GM18507 (cell line): ENCODE measurements around the gene DPH2.

ENCODE experiments used
- DNase-seq: peaks from one replicate; pipeline ENCODE4 v3.0.0; 2011; ENCODE audit warnings: low read depth; ENCODE audit not compliant: insufficient read length; ENCODE audit errors: extremely low spot score
- FAIRE-seq: peaks from 2 replicates; lab custom pipeline; 2011; peaks lifted over from hg19 to GRCh38; lab: Jason Lieb, UNC

The DPH2 gene

DNA sequence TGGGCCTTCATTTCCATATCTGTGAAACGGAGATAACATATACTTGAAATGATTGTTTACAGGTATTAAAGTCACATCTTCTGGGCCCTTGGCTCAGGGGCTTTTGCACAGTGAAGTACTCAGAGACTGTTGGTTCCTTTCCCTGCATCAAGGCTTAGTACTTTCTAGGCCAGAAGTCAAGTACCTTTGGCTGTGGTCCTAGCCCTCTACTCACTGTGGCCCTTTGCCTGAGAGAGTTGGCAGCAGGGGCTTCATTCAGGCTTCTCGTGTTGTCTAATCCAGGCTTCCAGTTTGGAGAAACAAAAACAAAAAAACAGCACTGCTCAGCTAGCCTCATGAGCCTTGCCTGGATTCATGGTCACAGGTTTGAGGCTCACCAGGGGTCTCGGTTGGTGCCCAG is 8.1 kb upstream of the DPH2 start:
- FAIRE-seq (no peak), DNase-seq (no peak)

DNA sequence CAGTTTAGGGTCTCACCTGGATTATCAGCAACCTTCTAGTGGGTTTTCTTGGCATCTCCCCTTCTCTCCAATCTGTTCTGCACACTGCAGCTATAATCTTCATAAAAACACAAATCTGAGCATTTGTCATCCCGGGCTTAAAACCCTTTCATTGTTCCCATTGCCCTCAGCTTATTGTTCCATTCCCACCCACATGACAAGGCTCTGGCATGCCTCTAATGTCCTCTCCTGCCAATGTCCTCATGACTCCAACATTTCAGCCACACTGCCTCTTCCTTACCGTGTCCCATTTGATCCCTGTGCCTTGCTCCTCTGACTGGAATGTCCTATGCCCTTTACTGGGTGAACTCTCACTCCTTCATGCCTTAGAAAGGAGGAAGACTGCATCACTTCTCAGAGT is 7.5 kb upstream of the DPH2 start:
- DNase-seq (no peak), FAIRE-seq (no peak)

DNA sequence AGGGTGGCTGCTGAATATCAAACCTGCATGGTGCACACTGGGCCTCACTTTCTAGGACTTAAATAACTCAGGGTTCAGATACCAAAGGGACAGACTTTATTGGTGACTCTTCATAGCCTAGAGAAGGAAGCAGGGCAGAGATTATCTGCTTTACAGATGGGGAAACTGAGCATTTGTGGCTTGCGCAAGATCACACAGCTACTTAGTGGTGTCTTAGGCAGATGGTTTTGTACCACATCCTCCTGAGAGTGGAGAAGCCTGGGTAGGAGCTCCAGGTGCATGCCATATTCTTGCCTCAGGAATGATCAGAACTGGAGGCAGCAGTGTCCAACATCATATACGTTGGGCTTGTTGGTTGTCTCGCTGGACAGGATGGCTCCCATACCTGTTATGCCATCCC is 6.8 kb upstream of the DPH2 start:
- FAIRE-seq (no peak), DNase-seq (no peak)

DNA sequence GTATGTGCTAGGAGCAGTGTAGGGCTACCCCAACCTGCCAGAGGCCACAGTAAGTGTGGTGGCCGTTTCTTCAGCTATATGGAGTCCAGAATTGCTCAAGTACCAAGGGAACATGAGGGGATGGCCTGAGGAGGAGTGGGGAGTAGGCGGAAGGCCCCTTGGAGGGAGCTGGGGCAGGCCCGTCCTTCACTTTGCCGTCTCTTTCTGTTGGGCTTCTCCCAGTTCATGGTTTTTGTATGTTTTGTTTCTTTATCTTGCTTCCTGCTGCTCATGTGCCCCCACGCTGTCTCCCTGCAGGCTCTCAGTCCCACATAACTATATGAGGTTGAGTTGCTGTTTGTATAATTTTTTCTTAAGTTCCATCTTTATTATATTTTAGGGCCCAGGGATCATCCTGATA is 5.9 kb upstream of the DPH2 start:
- no peak for DNase-seq
- no peak for FAIRE-seq

DNA sequence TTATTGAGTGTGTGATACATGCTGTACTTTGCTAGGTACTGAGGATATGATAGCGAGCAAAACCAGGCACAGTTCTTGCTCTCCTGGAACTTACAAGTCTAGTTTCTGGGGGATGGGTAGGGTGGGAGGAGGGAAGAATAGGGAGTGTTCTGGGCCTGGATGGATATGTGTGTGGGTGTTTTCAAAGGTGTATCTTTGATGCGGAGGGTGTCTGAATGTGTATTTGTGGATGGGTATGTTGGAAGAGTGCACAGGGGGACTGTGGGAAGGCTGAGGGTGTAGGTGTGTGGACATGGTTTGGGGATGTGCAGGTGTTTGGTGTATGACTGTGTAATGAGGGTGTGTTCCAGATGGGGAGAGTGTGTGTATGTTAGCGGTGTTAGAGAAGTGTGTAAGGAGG is 4.5 kb upstream of the DPH2 start:
- no peak for FAIRE-seq
- DNase-seq = no peak

DNA sequence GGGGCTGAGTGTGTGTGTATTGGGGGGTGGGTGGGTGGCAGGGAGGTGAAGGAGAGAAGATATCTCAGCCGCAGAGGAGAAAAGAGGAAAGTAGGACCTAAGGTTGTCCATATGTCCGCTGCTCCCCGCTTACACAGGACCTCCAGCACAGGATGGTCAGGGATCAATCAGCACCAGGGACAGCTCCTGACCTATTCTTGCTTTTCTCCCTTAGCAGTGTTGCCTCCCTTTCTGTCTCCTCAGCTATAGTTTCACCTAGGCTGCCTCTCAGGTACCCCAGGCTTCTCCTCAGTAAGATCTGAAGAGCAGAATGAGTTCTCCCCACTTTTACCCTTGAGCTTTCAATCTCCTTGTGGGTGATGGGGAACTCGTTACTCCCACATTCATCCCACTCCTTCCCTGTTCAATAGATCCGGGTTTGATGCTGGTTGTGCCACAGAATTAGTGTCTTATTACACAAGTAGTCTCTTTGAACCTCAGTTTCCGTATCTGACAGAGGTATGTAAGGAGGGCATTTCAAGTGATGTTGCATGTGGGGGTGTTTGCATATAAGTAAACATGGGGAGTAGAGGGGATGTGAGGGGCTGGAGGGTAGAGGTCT is 1.4 kb upstream of the DPH2 start:
- FAIRE-seq (no peak), DNase-seq (no peak)

DNA sequence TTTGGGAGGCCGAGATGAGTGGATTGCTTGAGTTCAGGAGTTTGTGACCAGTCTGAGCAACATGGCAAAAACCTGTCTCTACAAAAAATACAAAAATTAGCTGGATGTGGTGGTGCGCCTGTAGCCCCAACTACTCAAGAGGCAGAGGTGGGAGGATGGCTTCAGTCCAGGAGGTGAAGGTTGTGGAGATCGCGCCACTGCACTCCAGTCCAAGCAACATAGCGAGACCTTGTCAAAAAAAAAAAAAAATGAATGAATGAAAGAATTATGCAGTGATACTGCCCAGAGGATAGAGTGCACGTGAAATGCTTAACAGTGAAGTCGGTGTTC is 429 bp upstream of the DPH2 start:
- DNase-seq (no peak), FAIRE-seq (no peak)

DNA sequence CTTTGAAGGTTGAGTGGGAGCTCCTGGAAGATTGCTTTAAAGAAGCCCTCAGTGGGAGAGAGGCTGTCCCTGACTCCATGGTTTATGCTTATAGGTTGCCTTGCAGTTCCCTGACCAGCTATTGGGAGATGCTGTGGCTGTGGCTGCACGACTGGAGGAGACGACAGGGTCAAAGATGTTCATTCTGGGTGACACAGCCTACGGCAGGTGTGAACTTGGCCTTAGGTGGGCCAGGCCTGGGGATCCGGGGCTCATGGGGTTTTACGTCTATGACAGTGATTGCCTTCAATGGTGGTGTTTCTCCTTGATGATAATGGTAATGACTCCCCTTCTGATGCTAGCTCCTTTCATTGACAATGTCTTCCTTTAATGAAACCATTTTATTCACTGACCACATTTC is 692 bp downstream of the DPH2 start:
- DNase-seq (no peak), FAIRE-seq (no peak)

DNA sequence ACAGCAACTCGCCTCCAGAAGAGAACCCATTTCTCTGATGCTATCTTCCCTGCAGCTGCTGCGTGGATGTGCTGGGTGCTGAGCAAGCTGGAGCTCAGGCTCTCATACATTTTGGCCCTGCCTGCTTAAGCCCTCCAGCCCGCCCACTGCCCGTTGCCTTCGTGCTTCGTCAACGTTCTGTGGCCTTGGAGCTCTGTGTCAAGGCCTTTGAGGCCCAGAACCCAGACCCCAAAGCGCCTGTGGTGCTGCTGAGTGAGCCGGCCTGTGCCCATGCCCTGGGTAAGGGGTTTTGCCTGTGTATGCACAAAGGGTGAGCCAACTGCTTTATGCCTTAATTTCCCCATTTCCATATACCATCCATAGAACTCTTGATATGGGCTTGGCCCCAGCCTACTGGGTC is 1.1 kb downstream of the DPH2 start:
- DNase-seq = no peak
- FAIRE-seq = no peak

DNA sequence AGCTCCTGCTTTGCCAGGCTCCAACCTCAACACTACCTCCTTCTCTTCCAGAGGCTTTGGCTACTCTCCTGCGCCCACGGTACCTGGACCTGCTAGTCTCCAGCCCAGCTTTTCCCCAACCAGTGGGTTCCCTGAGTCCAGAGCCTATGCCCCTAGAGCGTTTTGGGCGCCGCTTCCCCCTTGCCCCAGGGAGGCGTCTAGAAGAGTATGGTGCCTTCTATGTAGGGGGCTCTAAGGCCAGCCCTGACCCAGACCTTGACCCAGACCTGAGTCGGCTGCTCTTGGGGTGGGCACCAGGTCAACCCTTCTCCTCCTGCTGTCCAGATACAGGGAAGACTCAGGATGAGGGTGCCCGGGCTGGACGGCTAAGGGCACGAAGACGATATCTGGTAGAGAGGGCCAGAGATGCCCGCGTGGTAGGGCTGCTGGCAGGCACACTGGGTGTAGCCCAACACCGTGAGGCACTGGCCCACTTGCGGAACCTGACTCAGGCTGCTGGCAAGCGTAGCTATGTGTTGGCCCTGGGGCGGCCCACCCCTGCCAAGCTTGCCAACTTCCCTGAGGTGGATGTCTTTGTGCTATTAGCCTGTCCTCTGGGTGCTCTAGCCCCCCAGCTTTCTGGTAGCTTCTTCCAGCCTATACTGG is 1.6 kb downstream of the DPH2 start:
- DNase-seq (no peak), FAIRE-seq (no peak)

DNA sequence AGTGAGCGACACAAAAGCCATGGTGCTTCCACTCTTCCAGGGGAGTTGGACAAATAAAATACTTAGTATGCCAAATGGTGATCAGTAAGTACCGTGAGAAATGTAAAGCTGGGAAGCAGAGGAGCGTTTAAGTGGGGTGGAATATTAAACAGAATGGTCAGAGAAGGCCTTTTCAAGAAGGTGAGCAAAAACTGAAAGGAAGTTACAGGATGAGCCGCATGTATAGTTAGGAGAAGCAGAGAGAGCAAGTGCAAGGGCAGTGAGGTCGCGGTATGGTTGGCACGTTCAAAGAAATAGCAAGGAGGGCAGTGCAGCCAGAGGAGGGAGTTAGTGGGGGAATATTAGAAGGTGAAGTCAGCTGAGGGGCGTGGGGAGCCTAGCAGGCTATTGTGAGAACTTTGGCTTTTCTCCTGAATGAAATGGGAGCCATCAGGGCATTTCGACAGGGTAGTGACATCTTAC is 4.2 kb downstream of the DPH2 start:
- no peak for FAIRE-seq
- no peak for DNase-seq

DNA sequence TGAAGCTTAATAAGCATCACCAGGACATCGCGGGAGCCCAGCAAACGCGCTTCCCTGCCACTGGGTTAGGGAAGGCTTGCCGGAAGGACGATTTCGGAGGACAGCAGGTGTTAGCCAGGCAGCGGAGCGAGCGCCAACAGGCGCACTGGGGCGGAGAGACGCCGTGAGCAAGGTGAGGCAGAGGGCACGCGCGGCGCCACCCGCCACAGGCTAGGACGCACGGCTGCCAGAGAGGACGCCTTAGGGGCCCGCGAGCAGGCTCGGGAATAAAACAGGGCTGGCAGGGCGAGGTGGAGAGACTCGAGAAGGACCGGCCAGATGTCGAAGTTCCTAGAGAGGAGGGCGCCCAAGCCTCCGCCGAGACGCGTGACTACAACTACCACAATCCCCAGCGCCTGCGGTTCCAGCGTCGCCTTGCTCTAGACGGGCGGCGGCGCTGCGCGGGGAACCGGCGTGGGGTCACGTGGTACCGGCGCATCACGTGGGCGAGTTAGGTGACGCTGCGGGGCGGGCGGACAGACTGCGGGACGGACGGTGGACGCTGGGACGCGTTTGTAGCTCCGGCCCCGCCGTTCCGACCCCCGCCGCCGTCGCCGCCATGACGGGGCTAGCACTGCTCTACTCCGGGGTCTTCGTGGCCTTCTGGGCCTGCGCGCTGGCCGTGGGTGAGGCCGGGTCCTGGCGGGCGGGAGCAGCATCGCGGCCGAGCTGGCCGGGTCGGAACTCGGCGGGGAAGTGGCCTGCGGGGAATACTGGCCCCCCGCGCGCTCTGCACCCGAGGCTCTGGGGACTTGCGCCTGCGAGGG is 4.8 kb downstream of the DPH2 start, which contains the start of gene ATP6V0B:
TSS of gene ATP6V0B (plus strand) at position 518 of the 806 bp plus-strand sequence. CDS start at position 599, 81 bp downstream.
- DNase-seq (peak; percentile 89), FAIRE-seq (peak; percentile 93)

DNA sequence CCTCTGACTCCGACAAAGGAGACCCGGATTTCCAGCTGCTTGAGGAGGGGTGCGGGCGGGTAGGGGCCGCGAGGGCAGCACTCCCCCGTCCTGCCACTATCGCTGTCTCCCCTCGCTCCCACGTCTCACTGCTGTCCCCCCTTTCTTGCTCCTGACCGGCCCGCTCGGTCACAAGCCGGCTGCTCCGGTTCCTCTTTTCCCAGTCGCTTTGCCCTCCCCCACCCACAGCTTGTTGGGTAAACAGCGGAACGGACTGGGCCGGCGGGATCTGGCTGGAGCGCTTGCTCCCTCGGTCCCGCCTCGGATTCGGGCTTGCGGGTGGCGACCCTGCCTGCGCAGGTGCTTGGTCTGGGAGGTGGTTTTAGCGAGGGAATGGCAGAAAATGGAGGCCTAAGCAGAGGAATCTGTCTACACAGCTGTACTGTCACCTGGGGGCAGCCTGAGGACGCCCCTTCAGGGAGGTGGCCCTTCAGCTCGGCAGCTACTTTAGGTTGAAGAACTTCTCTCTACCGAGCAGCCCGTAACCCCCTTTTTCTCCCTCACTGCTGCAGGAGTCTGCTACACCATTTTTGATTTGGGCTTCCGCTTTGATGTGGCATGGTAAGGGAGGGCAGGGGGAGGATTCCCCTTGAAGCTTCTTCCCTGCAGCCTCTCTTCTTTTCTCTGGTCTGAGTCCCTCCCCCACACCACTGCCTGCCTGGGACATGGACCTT is 5.6 kb downstream of the DPH2 start:
- FAIRE-seq (peak; percentile 47), DNase-seq (no peak)

DNA sequence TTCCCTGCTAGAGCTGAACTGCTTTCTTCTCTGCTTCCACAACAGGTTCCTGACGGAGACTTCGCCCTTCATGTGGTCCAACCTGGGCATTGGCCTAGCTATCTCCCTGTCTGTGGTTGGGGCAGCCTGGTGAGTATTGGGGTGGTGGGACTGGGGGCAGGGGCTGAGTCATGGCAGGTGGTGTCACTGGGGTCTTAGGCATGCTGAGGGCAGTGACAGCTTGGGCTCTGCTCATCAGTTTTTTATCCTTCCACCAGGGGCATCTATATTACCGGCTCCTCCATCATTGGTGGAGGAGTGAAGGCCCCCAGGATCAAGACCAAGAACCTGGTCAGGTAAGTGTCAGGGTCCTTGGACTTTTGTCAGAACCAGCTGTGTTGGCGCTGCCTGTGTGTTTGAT is 6.2 kb downstream of the DPH2 start:
- no peak for FAIRE-seq

DNA sequence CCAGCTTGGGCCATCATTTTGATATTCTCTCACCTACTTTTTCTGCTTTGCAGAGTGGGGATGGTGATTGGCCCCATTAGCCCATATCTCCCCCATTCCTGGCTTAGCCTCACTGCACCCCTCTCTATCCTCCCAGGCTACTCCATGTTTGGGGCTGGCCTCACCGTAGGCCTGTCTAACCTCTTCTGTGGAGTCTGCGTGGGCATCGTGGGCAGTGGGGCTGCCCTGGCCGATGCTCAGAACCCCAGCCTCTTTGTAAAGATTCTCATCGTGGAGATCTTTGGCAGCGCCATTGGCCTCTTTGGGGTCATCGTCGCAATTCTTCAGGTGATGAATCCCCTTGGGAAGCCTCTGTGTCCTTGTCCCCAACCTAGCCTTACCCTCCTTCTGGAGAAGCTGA is 7.1 kb downstream of the DPH2 start:
- FAIRE-seq (no peak), DNase-seq (no peak)

More for the DNA sequence above, 6.2 kb downstream of the DPH2 start:
- no peak for DNase-seq

DNA sequence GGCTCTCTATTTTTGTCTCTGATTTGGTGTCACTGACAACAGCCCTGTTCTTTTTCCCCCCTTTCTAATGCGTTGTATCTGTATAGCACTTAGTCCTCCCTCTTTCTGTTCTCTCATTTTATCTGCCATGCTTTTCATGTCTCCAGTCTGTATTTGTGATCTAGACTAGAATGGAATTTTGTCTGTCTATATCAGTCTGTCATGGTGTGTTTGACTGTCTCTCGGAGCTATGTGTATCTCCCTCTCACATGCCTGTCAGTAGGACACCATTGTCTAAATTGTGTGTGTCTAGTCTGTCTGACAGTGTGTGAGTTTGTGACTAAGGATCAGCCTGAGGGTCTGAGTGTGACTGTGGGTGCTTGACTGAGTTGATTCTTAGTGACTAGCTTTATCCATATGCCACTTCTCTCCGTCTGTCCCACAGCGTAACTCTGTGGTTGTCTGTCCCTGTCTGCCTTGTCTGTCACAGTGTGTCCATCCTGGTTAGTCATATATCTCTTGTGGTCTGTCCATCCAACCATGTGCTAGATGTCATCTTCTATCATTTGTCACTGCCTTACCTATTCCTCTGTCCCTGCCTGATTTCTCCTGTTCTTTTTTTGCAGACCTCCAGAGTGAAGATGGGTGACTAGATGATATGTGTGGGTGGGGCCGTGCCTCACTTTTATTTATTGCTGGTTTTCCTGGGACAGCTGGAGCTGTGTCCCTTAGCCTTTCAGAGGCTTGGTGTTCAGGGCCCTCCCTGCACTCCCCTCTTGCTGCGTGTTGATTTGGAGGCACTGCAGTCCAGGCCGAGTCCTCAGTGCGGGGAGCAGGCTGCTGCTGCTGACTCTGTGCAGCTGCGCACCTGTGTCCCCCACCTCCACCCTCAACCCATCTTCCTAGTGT is 7.8 kb downstream of the DPH2 start:
- FAIRE-seq (no peak), DNase-seq (no peak)

DNA sequence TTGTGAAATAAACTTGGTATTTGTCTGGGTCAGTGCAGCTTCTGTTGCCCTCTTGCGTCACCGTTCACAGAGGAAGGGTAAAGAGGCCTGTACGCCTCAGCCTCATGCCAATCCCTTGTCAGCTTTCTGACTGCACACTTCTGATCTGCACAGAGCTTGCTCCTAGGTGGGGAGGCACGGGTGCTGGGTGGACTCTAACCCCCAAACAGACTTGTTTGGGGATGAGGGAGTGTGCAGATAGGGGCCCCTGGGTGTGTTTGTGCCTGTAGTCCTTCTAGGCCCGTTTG is 8.4 kb downstream of the DPH2 start:
- no peak for FAIRE-seq
- DNase-seq = no peak

DNA sequence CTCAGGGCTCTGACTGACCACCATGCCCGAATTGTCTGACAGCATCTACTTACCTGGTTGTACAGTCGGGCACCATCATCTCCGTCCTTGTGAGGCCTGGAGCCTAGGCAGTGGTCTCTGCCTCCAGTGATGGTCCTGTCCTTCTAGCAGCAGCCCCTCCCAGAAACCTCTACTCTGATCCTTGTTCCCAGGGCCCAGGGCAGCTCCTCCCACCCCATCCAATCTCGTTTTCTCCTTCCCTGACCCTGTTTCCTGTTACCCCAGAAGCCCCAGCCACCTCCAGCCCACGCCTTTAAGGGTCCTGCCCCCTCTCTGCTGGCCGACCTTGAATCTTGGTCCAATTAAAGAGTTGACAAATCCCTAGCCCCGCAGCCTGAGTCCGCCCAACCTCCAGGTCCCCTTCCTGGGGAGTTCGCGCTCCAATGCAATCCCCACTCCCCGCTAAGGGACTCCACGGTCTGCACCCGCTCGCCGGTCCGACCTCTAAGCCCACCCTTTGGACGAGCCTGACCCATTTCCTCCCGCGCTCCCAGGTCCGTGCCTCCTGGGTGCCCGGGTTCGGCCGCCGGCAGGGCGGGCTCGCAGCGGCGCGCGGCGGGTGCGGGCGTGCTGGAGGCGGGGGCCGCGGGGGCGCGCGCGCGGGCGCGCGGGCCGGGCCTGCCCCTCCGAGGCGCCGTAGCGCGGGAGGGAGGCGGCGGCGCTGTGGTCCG is 8.9 kb downstream of the DPH2 start, which contains the start of gene B4GALT2:
TSS of gene B4GALT2 (plus strand) at position 660 of the 710 bp plus-strand sequence. CDS start 1,951 bp downstream, outside the sequence.
- peak; percentile 73 for DNase-seq
- FAIRE-seq = no peak

DNA sequence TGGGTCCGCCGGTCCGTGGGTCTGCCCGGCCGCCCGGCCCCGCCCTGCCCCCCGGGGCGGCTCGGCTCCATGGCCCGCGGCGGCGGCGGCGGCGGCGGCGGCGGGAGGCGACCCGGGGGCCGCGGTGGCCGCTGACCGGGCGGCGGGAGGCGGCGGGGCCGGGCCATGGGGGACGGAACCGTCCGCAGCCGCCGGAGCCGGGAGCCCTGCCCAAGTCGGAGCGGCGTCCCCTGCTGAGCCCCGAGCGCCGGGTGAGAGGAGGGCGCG is 9.4 kb downstream of the DPH2 start:
- no peak for DNase-seq
- FAIRE-seq = no peak
